HepG2 (cell line): Measurements from ENCODE around the gene SLC17A9. TPM values are rescaled to one million over a fixed set of nuclear protein-coding genes. Genes with fewer than 3 reads are reported as not detected.

Experiments
- AHR ChIP-seq: IDR thresholded peaks from 2 replicates; pipeline ENCODE4 v1.6.1; 2018; ENCODE audit warnings: missing genetic modification reagents, missing compliant biosample characterization
- NFKBIZ ChIP-seq: IDR thresholded peaks from 2 replicates; pipeline ENCODE4 v1.6.1; 2018; ENCODE audit warnings: missing genetic modification reagents, missing compliant biosample characterization
- POGZ ChIP-seq: sonication (generic); formaldehyde crosslinking; IDR thresholded peaks from 2 replicates; pipeline ENCODE4 v1.4.0; 2020; ENCODE audit warnings: mild to moderate bottlenecking, missing genetic modification reagents
- POLR2AphosphoS5 ChIP-seq: IDR thresholded peaks from 2 replicates; pipeline ENCODE4 v1.6.1; 2012; ENCODE audit warnings: low read depth, low read length
- RORA ChIP-seq: sonication (generic); formaldehyde crosslinking; IDR thresholded peaks from 2 replicates; pipeline ENCODE4 v1.5.0; 2020; ENCODE audit warnings: mild to moderate bottlenecking, missing genetic modification reagents, moderate library complexity
- SMAD3 ChIP-seq: sonication (generic); formaldehyde crosslinking; IDR thresholded peaks from 2 replicates; pipeline ENCODE4 v1.4.0; 2020; ENCODE audit warnings: missing genetic modification reagents
- SUZ12 ChIP-seq: fragments of 150-350 bp; IDR thresholded peaks from 2 replicates; pipeline ENCODE4 v1.6.1; 2014; ENCODE audit warnings: low read depth, low read length
- TFDP1 ChIP-seq: IDR thresholded peaks from 2 replicates; pipeline ENCODE4 v1.6.1; 2016; ENCODE audit warnings: missing compliant biosample characterization, missing genetic modification reagents, borderline replicate concordance
- TRIM24 ChIP-seq: sonication (generic); formaldehyde crosslinking; IDR thresholded peaks from 2 replicates; pipeline ENCODE4 v1.8.0; 2022; ENCODE audit warnings: mild to moderate bottlenecking, missing genetic modification reagents
- ZFP36L1 ChIP-seq: sonication (generic); formaldehyde crosslinking; IDR thresholded peaks from 2 replicates; pipeline ENCODE4 v1.8.0; 2022; ENCODE audit warnings: mild to moderate bottlenecking, missing genetic modification reagents, moderate library complexity
- ZNF121 ChIP-seq: sonication (generic); formaldehyde crosslinking; IDR thresholded peaks from 2 replicates; pipeline ENCODE4 v1.5.0; 2020; ENCODE audit warnings: mild to moderate bottlenecking, missing genetic modification reagents
- ZNF350 ChIP-seq: sonication (generic); formaldehyde crosslinking; IDR thresholded peaks from 2 replicates; pipeline ENCODE4 v1.4.0; 2020; ENCODE audit warnings: mild to moderate bottlenecking, low read depth, missing genetic modification reagents, borderline replicate concordance
- ZNF547 ChIP-seq: sonication (generic); formaldehyde crosslinking; IDR thresholded peaks from 2 replicates; pipeline ENCODE4 v1.5.1; 2020; ENCODE audit warnings: mild to moderate bottlenecking, missing genetic modification reagents
- ZNF614 ChIP-seq: IDR thresholded peaks from 2 replicates; pipeline ENCODE4 v1.6.1; 2018; ENCODE audit warnings: missing biosample characterization, missing genetic modification reagents, inconsistent platforms, borderline replicate concordance
- ZNF639 ChIP-seq: conservative IDR thresholded peaks from 2 replicates; pipeline ENCODE4 v1.6.1; 2018; ENCODE audit warnings: missing genetic modification reagents
- ZNF850 ChIP-seq: sonication (generic); formaldehyde crosslinking; conservative IDR thresholded peaks from 2 replicates; pipeline ENCODE4 v1.9.0; 2021; ENCODE audit warnings: mild to moderate bottlenecking, missing genetic modification reagents
- ZSCAN25 ChIP-seq: sonication (generic); formaldehyde crosslinking; IDR thresholded peaks from 2 replicates; pipeline ENCODE4 v1.8.0; 2022; ENCODE audit warnings: mild to moderate bottlenecking, missing genetic modification reagents
- polyA plus RNA-seq, 8 experiments: library from polyadenylated mRNA; depleted of rRNA in 3 of 8; stranded (reverse) in 7 of 8; unstranded in 1 of 8; fragments of >200 nt; fragmentation: Illumina TruSeq in 4 of 8; extraction: Trizol in 4 of 8; gene quantifications; 2 replicates each; pipeline versions ENCODE4 v1.2.1 to v1.2.3, GENCODE V29; 2011 to 2016; ENCODE audit warnings: low read depth in 4 of 8, missing spikeins in 1 of 8, mixed read lengths in 1 of 8; ENCODE audit not compliant: insufficient read depth in 1 of 8
- total RNA-seq, 5 experiments: library from RNA; depleted of rRNA; stranded (reverse); fragments of >200 nt; fragmentation: Illumina TruSeq; extraction: Trizol; gene quantifications; 2 replicates each; pipeline ENCODE4 v1.2.3, GENCODE V29; 2016; ENCODE audit warnings: low read depth in 1 of 5
- TF ChIP-seq, protein P1 (sequence below): IDR thresholded peaks from 2 replicates; pipeline ENCODE4 v1.6.1; 2012; ENCODE audit warnings: low read length, improper control_type of control experiment
- TF ChIP-seq, protein P2 (sequence below): sonication (generic); formaldehyde crosslinking; conservative IDR thresholded peaks from 2 replicates; pipeline ENCODE4 v1.4.0; 2020; ENCODE audit warnings: missing genetic modification reagents

Gene SLC17A9
- total and polyA plus RNA-seq, 2 of the 13 experiments (the other 11 are each of a cell fraction or from before 2014, with no cell fraction given): 110 to 191 TPM

GRCh38 chr20:62952373-62952967 is at the start of gene SLC17A9 (continued):
- TF ChIP-seq ZNF614 (peak; percentile 94), ZNF121 (CRISPR knock-in tag) (no peak), TRIM24 (CRISPR knock-in tag) (no peak), POLR2AphosphoS5 (peak; percentile 96), AHR (CRISPR knock-in tag) (peak; percentile 56; the same call in 1 of the 2 replicates), SMAD3 (CRISPR knock-in tag) (no peak), SUZ12 (no peak), ZSCAN25 (CRISPR knock-in tag) (peak; percentile 71; the same call in 1 of the 2 replicates), NFKBIZ (CRISPR knock-in tag) (no peak; the same call in 1 of the 2 replicates), RORA (CRISPR knock-in tag) (no peak), TFDP1 (CRISPR knock-in tag) (peak; percentile 90), ZNF850 (CRISPR knock-in tag) (no peak), ZNF639 (no peak), ZFP36L1 (CRISPR knock-in tag) (peak; percentile 98; the same call in 1 of the 2 replicates), ZNF350 (CRISPR knock-in tag) (peak; percentile 94), POGZ (peak; percentile 84; the same call in 1 of the 2 replicates), ZNF547 (CRISPR knock-in tag) (peak; percentile 76; the same call in 1 of the 2 replicates)
- TF ChIP-seq, protein P1, sequence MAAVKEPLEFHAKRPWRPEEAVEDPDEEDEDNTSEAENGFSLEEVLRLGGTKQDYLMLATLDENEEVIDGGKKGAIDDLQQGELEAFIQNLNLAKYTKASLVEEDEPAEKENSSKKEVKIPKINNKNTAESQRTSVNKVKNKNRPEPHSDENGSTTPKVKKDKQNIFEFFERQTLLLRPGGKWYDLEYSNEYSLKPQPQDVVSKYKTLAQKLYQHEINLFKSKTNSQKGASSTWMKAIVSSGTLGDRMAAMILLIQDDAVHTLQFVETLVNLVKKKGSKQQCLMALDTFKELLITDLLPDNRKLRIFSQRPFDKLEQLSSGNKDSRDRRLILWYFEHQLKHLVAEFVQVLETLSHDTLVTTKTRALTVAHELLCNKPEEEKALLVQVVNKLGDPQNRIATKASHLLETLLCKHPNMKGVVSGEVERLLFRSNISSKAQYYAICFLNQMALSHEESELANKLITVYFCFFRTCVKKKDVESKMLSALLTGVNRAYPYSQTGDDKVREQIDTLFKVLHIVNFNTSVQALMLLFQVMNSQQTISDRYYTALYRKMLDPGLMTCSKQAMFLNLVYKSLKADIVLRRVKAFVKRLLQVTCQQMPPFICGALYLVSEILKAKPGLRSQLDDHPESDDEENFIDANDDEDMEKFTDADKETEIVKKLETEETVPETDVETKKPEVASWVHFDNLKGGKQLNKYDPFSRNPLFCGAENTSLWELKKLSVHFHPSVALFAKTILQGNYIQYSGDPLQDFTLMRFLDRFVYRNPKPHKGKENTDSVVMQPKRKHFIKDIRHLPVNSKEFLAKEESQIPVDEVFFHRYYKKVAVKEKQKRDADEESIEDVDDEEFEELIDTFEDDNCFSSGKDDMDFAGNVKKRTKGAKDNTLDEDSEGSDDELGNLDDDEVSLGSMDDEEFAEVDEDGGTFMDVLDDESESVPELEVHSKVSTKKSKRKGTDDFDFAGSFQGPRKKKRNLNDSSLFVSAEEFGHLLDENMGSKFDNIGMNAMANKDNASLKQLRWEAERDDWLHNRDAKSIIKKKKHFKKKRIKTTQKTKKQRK: no peak
- TF ChIP-seq, protein P2, sequence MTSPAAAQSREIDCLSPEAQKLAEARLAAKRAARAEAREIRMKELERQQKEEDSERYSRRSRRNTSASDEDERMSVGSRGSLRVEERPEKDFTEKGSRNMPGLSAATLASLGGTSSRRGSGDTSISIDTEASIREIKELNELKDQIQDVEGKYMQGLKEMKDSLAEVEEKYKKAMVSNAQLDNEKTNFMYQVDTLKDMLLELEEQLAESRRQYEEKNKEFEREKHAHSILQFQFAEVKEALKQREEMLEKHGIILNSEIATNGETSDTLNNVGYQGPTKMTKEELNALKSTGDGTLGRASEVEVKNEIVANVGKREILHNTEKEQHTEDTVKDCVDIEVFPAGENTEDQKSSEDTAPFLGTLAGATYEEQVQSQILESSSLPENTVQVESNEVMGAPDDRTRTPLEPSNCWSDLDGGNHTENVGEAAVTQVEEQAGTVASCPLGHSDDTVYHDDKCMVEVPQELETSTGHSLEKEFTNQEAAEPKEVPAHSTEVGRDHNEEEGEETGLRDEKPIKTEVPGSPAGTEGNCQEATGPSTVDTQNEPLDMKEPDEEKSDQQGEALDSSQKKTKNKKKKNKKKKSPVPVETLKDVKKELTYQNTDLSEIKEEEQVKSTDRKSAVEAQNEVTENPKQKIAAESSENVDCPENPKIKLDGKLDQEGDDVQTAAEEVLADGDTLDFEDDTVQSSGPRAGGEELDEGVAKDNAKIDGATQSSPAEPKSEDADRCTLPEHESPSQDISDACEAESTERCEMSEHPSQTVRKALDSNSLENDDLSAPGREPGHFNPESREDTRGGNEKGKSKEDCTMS (CRISPR knock-in tag): 0 out of 2 replicates have a peak, but pooled peaks have one; percentile 89
